NCI-H2196 (cell line): ENCODE results near the gene TLK1.
"Not testable (repeated sequence)": the region's sequence is repeated elsewhere in the genome, so short reads cannot be mapped to it uniquely, and the experiment has no call there.

Experiments
- DNase-seq: peaks from one replicate; lab custom pipeline; 2025; ENCODE audit not compliant: unreplicated experiment; lab: John Stamatoyannopoulos, UW

The TLK1 gene

DNA sequence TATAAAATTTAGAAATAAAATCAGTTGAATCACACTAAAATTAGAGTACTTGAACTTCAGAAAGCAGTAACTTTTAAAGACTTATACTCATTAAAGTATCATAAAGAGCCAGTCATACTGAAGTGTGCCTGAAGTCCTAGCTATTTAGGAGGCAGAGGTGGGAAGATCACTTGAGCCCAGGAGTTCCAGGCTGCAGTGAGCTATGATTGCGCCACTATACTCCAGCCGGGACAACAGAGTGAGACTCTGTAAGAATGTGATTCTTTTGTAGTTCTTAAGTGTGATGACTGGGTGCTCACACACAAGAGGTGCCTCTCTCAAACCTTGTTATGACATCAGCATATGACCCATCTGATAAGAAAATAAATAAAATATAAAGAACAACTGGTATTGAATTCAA is 14.6 kb downstream of the TLK1 start:
- no peak for DNase-seq

DNA sequence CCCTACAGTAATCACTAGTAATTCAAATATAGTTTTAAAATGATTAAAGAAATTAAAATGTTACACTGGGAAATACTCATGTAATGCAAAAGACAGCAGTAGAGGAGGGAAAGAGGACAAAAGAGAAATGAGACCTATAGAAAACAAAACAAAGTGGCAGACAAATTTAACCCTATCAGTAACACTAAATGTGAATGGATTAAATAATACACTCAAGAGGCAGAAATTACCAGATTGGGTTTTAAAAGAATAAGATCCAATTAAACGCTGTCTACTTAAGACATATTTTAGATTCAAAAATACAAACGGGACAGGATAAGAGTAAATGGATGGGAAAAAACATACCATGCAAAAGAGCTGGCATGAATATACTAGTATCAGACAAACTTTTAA is 17.0 kb downstream of the TLK1 start:
- DNase-seq = no peak

DNA sequence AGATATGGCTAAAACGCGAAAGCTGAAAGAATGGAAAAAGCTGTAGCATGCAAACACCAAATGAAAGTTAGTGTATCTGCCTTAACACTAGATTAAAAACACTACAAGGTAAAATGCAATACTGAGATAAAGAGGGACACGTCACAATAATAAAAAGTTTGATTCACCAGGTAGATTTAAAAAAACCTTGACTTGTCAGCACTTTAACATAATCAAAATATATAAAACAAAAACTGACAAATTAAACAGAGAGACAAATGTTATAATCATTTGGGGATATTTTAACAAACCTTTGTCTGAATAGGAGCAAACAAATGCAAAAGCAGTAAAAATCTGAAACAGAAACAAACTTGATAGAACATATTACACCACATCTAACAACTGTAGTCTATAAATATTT is 18.3 kb downstream of the TLK1 start:
- DNase-seq = no peak

DNA sequence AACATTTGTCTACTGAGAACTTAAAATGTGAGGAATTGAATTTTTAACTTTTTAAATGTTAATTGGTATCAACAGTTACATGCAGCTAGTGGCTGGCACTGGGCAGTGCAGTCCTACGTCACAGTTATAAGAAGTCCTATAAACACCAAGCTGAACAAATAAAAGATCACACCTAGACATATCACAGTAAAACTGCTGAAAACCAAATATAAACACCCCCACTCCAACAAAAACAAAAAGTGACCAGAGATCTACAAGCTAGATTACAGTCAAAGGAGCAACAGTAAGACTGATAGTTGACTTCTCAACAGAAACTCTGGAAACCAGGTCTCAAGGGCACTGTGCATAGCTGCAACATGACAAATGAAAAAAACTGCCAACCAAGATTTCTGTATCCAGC is 19.4 kb downstream of the TLK1 start:
- no peak for DNase-seq

DNA sequence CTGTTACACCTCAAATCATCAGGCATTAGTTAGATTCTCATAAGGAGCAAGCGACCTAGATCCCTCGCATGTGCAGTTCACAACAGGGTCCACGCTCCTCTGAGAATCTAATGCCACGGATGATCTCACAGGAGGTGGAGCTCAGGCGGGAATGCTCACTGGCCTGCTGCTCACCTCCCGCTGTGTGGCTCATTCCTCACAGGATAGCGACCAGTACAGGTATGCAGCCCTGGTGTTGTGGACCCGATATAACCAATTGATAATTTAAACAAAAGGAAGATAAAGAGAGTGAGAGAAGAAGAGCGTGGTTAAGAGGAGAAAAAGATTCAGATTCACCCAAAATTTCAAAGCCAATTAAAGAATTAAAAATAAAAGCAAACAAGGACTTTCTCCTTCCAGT is 20.8 kb downstream of the TLK1 start:
- DNase-seq = no peak

DNA sequence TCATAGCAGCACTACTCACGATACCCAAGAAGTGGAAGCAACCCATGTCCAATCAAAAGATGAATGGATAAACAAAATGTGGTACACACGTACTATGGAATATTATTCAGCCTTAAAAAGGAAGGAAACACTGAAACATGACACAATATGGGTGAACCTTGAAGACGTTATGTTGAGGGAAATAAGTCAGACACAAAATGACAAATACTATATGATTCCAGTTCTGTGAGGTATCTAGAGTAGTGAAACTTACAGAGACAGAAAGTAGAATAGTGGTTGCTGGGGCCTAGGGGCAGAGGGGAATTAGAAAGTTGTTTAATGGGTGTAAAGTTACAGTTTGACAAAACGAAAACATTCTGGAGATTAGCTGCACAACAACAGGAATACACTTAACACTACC is 24.7 kb downstream of the TLK1 start:
- DNase-seq = no peak

DNA sequence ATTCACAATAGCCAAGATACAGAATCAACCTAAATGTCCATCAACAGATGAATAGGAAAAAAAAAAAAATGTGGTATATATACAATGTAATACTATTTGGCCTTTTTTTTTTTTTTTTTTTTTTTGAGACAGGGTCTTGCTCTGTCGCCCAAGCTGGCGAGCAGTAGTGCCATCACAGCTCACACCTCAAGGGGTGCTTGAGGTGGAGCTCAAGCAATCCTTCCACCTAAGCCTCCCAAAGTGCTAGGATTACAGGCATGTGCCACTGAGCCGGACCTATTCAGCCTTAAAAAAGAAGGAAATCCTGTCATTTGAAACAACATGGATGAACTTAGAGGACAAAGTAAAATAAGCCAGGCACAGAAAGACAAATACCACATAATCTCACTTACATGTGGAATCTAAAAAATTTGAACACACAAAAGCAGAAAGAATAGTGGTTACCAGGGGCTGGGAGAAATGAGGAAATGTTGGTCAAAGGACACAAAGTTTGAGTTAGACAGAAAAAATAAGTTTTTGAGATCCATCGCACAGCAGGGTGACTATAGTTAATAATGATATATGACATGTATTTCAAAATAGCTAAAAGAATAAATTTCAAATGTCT is 26.0 kb downstream of the TLK1 start:
- no peak for DNase-seq

DNA sequence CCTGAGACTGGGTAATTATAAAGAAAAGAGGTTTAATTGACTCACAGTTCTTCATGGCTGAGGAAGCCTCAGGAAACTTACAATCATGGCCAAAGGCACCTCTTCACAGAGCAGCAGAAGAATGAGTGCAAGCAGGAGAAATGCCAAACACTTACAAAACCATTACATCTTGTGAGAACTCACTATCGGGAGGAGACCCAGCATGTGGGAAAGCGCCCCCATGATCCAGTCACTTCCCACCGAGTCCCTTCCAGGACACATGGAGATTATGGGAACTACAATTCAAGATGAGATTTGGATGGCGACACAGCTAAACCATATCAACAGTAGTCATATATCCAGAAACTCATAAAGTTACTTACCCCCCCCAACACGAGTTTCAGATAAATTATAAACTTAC is 28.6 kb downstream of the TLK1 start:
- no peak for DNase-seq

DNA sequence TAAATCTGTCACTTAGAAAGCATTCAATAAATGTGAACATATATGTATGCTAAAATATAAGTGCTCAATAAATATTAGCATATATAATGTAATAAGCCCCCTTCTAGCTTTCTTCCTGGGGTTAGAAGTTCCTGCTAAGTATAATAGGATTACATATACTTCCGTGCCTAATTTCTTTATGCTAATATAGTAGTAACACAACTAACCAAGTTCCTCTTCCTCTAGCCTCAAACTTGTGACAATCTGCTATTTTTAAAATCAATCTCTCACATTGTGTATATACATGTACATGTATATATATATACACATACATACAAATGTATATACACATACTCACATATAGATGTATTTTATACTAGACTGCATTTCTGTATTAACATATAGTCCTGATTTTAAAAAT is 32.2 kb downstream of the TLK1 start:
- DNase-seq = no peak

DNA sequence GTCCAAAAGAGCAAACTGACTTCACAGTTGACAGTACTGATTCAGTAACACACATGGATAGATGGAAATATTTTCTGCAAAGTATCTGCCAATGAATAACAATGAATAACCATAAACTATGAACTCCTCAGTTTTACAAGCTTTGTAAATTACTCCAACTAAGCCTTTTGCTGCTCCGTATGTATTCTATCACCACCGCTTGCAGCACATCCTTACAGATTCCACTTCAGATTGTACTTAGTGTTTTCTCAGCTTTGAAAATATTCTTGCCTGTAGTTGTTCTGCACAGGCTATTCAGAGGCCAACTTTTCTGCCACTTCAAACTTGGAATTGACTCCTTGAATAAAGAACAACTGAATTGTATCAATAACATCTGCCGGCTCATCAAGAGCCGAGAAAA is 36.2 kb downstream of the TLK1 start:
- DNase-seq = peak; percentile 22

DNA sequence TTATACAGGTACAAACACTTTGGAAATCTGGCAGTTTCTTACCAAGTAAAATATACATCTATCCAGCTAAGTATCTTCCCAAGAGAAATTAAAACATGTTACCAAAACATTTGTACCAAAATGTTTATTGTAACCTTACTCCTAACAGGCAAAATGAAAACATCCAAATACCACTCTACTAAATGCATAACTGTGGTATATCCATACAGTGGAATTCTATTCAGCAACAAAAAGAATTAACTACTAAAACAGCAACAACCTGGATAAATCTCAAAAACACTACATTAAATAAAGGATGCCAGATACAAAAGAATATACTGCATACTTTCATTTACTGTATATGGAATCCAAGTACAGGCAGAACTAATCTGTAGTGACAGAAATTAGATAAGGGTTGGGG is 51.1 kb downstream of the TLK1 start:
- DNase-seq = no peak

DNA sequence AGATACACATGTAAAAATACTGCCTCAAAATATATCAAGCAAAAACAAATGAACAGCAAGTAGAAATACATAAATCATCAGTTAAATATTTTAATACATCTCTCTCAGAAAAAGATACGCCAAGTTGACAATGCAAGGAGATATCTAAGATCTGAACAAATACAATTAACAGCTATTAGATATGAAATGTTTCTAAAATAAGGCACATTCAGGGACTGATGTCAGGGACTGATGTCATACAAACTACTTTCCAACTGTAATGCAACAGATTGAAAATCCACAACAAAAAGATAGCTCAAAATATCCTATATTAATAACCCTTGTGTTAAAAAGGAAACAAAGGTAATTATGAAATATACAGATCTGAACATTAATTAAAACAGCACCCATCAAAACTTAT is 51.7 kb downstream of the TLK1 start:
- no peak for DNase-seq

DNA sequence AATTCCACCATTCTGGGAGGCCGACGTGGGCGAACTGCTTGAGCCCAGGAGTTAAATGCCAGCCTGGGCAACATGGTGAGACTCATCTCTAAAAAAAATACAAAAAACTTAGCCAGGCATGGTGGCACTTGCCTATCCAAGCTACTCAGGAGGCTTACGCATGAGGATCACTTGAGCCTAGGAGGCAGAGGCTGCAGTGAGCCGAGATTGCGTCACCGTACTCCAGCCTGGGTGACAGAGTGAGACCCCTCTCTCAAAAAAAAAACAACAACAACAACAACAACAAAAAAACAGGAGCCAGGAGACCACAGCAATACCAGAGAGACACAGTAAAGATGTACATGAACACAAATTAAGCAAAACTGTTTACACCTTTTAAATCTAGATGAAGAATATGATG is 52.9 kb downstream of the TLK1 start:
- DNase-seq = no peak

DNA sequence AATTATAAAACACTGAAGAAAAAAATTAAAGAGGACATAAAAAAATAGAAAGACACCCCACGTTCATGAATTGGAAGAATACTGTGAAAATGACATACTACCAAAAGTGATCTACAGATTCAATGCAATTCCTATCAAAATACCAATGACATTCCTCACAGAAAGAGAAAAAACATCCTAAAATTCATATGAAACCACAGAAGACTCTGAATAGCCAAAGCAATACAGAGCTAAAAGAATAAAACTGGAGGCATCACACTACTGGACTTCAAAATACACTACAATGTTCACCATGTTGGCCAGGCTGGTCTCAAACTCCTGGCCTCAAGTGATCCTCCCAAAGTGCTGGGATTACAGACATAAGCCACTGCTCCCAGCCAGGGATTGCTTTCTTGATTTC is 56.3 kb downstream of the TLK1 start:
- no peak for DNase-seq

DNA sequence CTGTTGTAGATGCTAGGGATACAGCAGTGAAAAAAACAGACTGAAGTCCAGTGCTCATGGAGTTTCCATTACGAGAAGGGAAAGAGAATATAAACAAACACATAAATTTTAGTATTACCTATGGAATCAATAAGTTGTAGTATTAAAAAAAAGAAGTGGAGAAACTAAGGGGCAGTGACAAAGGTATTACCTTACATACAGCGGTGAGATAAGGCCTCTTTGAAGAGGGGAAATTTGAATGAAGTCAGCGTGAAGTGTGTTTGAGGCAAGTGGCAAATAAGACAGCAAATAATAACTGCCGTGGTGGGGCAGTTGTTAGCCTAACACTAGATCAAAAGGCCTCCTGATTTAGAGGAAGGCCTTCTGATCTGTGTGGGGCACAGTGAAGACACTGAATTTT is 57.9 kb downstream of the TLK1 start:
- peak; percentile 38 for DNase-seq

DNA sequence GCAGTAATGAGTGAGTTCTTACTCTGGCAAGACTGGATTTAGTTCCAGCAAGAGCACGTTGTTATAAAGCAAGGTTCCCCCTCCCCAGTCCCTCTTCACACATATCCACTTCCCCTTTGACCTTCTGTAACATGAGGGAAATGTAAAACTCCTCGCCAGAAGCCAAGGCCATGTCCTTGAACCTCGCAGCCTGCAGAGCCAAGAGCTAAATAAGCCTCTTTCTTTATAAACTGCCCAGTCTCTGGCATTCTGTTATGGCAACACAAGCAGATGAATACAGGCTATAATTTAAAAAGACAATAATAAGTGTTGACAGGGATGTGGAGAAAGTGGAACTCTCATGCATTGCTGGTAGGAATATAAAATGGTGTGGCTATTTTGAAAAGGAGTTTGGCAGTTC is 60.3 kb downstream of the TLK1 start:
- no peak for DNase-seq

DNA sequence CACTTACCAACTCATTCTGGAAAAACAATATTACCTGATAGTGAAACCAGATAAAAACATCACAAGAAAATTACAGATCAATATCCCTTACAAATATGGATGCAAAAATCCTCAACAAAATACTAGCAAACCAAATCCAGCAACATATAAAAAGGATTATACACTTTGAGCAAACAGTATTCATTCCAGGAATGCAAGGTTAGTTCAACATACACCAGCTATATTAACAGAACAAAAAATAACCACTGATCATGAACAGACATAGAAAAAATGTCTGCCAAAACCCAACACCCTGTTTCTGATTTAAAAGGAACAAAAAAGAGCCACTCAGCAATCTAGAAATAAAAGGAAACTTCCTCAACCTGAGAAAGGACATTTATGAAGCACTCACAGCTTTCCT is 62.1 kb downstream of the TLK1 start:
- DNase-seq = no peak

DNA sequence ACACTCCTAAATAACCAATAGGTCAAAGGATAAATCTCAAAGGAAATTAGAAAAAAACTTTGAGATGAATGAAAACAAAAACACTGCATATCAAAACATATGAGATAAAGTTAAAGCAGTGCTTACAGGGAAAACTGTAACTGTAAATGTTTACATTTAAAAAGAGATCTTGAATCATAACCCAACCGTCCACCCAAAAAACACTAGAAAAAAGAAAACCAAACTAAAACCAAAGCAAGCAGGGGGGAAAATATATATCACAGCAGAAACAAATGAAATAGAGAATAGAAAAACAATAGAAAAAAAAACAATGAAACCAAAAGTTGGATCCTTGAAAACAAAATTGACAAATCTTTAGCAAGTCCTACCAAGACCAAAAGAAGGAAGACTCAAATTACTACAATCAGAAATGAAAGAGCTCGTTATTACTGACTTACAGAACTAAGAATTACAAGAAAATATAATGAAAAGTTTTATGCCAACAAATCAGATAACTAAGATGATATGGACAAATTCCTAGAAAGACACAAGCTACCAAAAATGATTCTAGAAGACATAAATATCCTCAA is 65.6 kb downstream of the TLK1 start:
- DNase-seq = no peak

DNA sequence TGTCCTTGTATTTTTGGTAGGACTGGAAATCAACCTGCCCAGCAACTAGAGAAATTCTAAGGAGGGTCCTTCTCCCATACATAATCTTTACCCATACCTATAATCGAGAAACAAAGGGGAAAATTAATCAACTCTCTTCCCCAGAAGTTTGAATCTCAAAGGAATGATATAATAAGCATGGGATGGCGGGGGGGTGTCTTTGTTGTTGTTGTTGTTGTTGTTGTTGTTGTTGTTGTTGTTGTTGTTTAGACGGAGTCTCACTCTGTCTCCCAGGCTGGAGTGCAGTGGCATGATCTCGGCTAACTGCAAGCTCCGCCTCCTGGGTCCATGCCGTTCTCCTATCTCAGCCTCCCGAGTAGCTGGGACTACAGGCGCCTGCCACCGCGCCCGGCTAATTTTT is 69.2 kb downstream of the TLK1 start:
- DNase-seq = not testable (repeated sequence)

DNA sequence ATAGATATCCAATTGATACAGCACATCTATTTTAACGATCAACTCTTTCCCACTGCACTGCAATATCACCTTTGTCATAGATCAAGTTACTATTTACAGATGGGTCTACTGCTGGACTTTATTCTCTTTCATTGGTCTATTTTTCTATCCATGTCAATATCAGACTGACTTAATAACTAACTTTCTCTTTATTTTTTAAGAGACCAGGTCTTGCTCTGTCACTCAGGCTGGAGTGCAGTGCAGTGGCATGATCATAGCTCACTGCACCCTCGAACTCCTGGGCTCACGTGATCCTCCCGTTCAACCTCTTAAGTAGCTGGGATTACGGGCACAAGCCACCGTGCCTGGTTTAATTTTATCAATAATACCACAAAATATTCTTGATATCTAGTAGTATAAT is 71.2 kb downstream of the TLK1 start:
- no peak for DNase-seq

DNA sequence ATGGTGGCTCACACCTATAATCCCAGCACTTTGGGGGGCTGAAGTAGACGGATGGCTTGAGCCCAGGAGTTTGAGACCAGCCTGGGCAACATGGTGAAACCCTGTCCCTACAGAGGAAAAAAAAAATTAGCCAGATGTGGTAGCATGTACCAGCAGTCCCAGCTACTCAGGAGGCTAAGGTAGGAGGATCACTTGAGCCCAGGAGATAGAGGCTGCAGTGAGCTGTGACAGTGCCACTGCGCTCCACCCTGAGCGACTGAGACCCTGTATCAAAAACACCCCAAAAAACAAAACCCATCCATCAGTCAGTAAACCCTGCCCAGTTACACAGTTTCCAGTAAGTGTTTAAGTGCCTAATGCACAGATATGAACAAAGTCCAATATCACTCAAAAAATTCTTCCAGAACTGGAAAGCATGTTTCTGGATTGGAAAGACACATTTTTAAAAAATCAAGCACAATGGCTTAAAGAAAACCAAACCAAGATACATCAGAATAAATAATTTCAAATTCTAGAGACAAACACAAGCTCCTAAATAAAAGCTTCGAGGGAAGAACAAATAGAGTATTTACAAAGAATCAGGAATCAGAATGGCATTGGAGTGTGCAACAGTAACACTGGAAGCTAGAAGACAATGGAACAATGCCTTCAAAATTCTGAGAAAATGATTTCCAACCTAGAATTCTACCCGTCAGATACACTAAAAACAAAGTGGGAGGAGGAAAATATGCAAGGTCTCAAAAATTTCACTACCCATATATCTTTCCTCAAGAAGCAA is 72.4 kb downstream of the TLK1 start:
- no peak for DNase-seq

DNA sequence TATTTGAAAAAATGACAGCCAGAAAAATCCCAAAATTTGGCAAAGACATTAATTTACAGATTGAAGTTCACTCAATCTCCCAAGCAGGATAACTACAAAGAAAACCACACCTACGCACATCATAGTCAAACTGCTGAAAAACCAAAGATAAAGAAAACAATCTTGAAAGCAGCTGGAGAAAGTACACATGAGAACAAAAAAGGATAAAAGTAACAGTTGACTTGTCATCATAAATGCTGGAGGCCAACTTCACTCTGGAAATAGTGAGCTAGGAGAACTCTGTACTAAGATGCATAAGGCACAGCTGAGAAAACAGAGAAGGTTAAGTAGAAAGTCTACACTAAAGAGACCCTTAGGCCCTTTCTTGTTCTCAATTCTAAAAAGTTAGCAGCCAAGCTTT is 73.1 kb downstream of the TLK1 start:
- DNase-seq = no peak
